ENCODE results near the gene PTH1R. TPM values are rescaled to one million over a fixed set of nuclear protein-coding genes. Genes with fewer than 3 reads are reported as not detected.

PTH1R gene
- polyA plus RNA-seq, 3 donors = not detected

DNA sequence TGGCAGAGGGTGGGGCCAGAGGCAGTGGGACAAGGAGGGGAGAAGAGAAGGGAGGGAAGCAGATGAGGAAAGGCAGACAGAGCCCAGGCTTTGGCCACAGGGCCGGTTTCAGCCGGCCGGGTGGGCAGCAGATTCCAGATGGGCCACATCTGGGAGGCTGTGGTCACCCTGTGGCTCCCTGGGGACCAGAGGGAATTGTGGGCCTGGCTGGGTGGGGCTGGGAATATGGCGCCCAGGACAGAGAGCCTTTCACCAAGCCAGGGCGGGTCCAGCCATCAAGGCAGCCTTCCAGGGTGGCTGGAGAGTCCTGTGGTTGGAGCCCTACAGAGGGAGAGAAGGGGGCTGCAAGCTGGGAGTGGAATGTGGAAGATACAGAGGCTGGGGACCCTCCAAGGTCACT lies 18.9 kb downstream of the PTH1R start:
- no peak for DNase-seq
- peaks cover 30 to 76% (median 45%) of the 10 kb centered on the region in 3 donors for H3K27me3 Mint-ChIP-seq (ENCODE audit: low read depth in 3 of 3)
- H3K4me2 ChIP-seq (replicated peaks; ENCODE audit: extremely low read depth, low read length, poor library complexity, severe bottlenecking) = no peak overlapping the region
- peaks cover 3 to 38% of the 10 kb centered on the region in 2 donors for H3K27me3 ChIP-seq (ENCODE audit: control insufficient read depth in 2 of 2, insufficient read depth in 2 of 2, low read length in 2 of 2)
- intact Hi-C loops (cut with micrococcal nuclease) = no loop called here
- no peaks in the 10 kb centered on the region for H4K20me1 ChIP-seq (ENCODE audit: insufficient read depth, low read length)
- no peak overlapping the region for H2AFZ ChIP-seq (ENCODE audit: insufficient read depth, low read depth, low read length, poor library complexity, severe bottlenecking)
- 98% methylated on average over 5 of the region's 5 CpGs for WGBS (ENCODE audit: insufficient coverage)
- peaks cover 28% of the 10 kb centered on the region for H3K4me1 Mint-ChIP-seq
- no peak overlapping the region for H3K27ac Mint-ChIP-seq
- TF ChIP-seq, protein P1, sequence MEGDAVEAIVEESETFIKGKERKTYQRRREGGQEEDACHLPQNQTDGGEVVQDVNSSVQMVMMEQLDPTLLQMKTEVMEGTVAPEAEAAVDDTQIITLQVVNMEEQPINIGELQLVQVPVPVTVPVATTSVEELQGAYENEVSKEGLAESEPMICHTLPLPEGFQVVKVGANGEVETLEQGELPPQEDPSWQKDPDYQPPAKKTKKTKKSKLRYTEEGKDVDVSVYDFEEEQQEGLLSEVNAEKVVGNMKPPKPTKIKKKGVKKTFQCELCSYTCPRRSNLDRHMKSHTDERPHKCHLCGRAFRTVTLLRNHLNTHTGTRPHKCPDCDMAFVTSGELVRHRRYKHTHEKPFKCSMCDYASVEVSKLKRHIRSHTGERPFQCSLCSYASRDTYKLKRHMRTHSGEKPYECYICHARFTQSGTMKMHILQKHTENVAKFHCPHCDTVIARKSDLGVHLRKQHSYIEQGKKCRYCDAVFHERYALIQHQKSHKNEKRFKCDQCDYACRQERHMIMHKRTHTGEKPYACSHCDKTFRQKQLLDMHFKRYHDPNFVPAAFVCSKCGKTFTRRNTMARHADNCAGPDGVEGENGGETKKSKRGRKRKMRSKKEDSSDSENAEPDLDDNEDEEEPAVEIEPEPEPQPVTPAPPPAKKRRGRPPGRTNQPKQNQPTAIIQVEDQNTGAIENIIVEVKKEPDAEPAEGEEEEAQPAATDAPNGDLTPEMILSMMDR (IDR thresholded peaks at IDR 0.05) = no peak
- no peaks in the 10 kb centered on the region for H3K79me2 ChIP-seq (ENCODE audit: insufficient read depth, low read length)
- H3K4me3 Mint-ChIP-seq = no peak overlapping the region
- no peak overlapping the region for H3K9ac ChIP-seq (ENCODE audit: insufficient read depth, low read length, poor library complexity, severe bottlenecking)
- no peaks in the 10 kb centered on the region for H3K36me3 ChIP-seq (replicated peaks in 1 of 2; ENCODE audit: control insufficient read depth in 1 of 2, insufficient read depth in 2 of 2, low read length in 2 of 2)
- no peak overlapping the region for H3K27ac ChIP-seq (ENCODE audit: low read depth in 1 of 2, low read length in 2 of 2)
- H3K9me3 ChIP-seq (replicated peaks in 1 of 2; ENCODE audit: control insufficient read depth in 1 of 2, insufficient read depth in 1 of 2, low read length in 2 of 2) = no peaks in the 10 kb centered on the region
- H3K9me3 Mint-ChIP-seq = peaks cover 0 to 4% (median 0%) of the 10 kb centered on the region in 7 donors
- no peak overlapping the region for H3K4me3 ChIP-seq (replicated peaks in 1 of 3; ENCODE audit: low read depth in 2 of 3, low read length in 3 of 3)
- H3K4me1 ChIP-seq (ENCODE audit: control insufficient read depth in 1 of 2, insufficient read depth in 2 of 2, low read length in 2 of 2) = peaks cover 13 to 14% of the 10 kb centered on the region in 2 donors
- H3K36me3 Mint-ChIP-seq = no peaks in the 10 kb centered on the region

DNA sequence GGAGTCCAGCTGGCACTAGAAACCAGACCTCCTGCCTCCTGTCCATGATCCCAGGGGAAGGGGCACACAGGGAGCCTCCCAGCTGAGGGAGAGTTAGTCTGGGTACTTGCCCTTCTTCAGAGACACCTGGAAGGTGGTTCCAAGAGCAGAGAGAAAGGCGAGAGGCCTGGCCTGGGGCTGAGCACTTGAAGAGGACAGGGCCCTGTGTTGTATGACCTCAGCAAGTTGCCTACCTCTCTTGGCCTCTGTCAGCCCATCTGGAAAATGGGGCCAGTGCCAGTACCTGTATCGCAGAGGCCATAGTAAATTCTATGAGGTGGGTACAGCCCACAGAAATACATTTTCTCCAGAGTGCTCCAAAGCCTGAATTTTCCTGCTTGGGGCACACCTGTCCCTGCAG lies 19.5 kb downstream of the PTH1R start:
- no peak overlapping the region for H3K9ac ChIP-seq (ENCODE audit: insufficient read depth, low read length, poor library complexity, severe bottlenecking)
- no peak overlapping the region for H3K4me3 ChIP-seq (replicated peaks in 1 of 3; ENCODE audit: low read depth in 2 of 3, low read length in 3 of 3)
- no peaks in the 10 kb centered on the region for H3K36me3 ChIP-seq (replicated peaks in 1 of 2; ENCODE audit: control insufficient read depth in 1 of 2, insufficient read depth in 2 of 2, low read length in 2 of 2)
- H3K9me3 Mint-ChIP-seq = peaks cover 0 to 3% (median 0%) of the 10 kb centered on the region in 7 donors
- 100% methylated on average over 1 of the region's 2 CpGs for WGBS (ENCODE audit: insufficient coverage)
- TF ChIP-seq, protein P1 (IDR thresholded peaks at IDR 0.05) = no peak
- H3K27me3 Mint-ChIP-seq (ENCODE audit: low read depth in 3 of 3) = peaks cover 28 to 70% (median 40%) of the 10 kb centered on the region in 3 donors
- no peak overlapping the region for H2AFZ ChIP-seq (ENCODE audit: insufficient read depth, low read depth, low read length, poor library complexity, severe bottlenecking)
- no peaks in the 10 kb centered on the region for H3K79me2 ChIP-seq (ENCODE audit: insufficient read depth, low read length)
- no peak overlapping the region for H3K4me3 Mint-ChIP-seq
- H3K4me1 ChIP-seq (ENCODE audit: control insufficient read depth in 1 of 2, insufficient read depth in 2 of 2, low read length in 2 of 2) = peaks cover 8 to 9% of the 10 kb centered on the region in 2 donors
- H3K9me3 ChIP-seq (replicated peaks in 1 of 2; ENCODE audit: control insufficient read depth in 1 of 2, insufficient read depth in 1 of 2, low read length in 2 of 2) = no peaks in the 10 kb centered on the region
- H3K36me3 Mint-ChIP-seq = no peaks in the 10 kb centered on the region
- H3K4me1 Mint-ChIP-seq = peaks cover 22% of the 10 kb centered on the region
- H3K4me2 ChIP-seq (replicated peaks; ENCODE audit: extremely low read depth, low read length, poor library complexity, severe bottlenecking) = no peak overlapping the region
- H3K27me3 ChIP-seq (ENCODE audit: control insufficient read depth in 2 of 2, insufficient read depth in 2 of 2, low read length in 2 of 2) = peaks cover 3 to 31% of the 10 kb centered on the region in 2 donors
- no peaks in the 10 kb centered on the region for H4K20me1 ChIP-seq (ENCODE audit: insufficient read depth, low read length)
- no peak overlapping the region for H3K27ac Mint-ChIP-seq
- DNase-seq = no peak
- H3K27ac ChIP-seq (ENCODE audit: low read depth in 1 of 2, low read length in 2 of 2) = no peak overlapping the region
- intact Hi-C loops (cut with micrococcal nuclease) = no loop called here
